ENCODE measurements around the gene NFASC. TPM values are rescaled to one million over a fixed set of nuclear protein-coding genes. Genes with fewer than 3 reads are reported as not detected.

NFASC gene
- total and polyA plus RNA-seq, 7 experiments from 2014 or later: 0.31 TPM; not detected in 6

DNA sequence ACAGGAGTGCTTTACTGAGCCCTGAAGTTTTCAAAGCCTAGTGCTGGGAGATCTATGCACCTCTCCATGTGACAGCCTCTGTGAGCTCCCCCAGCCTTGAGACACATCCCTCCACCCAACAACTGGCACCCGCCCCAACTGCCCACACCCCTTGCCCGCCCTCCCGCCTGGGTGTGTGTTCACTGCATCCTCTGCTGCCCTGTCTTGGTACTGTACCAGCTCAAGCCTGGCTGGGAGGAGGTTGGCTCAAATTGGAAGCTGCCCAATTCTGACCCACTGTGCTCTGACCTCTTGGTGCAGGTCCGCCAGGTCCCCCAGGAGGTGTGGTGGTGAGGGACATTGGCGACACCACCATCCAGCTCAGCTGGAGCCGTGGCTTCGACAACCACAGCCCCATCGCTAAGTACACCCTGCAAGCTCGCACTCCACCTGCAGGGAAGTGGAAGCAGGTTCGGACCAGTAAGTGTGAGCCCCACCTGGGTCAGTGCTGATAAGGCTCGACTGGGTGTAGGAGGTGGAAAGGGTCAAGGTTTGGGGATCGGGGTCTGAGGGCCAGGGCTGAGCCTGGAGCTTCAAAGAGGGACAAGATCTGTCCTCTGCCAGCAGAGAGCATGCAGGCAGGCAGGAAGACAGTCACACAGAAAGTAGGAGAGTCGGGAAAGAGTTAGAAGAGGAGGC, 195.6 kb downstream of the NFASC start:
- CTCF ChIA-PET: no interaction called here
- H3K4me3 Mint-ChIP-seq: no peak overlapping the region

GRCh38 chr1:205067031-205067430, 196.4 kb downstream of the NFASC start:
- intact Hi-C loops (cut with micrococcal nuclease): no loop called here
- Mint-ChIP-seq H3K36me3 (no peaks in the 10 kb centered on the region), H3K4me1 (no peaks in the 10 kb centered on the region), H3K4me3 (no peak overlapping the region), H3K27ac (no peak overlapping the region), H3K27me3 (no peaks in the 10 kb centered on the region), H3K9me3 (no peaks in the 10 kb centered on the region)
- H3K36me3 ChIP-seq (ENCODE audit: control insufficient read depth in 2 of 3, insufficient read depth in 3 of 3, low read length in 3 of 3): no peaks in the 10 kb centered on the region
- ChIA-PET CTCF (no interaction called here), POLR2A (no interaction called here)
- no peaks in the 10 kb centered on the region for H3K9me3 ChIP-seq (ENCODE audit: control insufficient read depth in 2 of 3, low read length in 3 of 3)
- no peak overlapping the region for H3K4me3 ChIP-seq (ENCODE audit: low read length)
- no peak overlapping the region for H3K27ac ChIP-seq (ENCODE audit: low read depth, low read length)
- no peaks in the 10 kb centered on the region for H3K4me1 ChIP-seq (ENCODE audit: control insufficient read depth in 2 of 2, insufficient read depth in 2 of 2, low read length in 2 of 2)
- no peaks in the 10 kb centered on the region for H3K27me3 ChIP-seq (ENCODE audit: control insufficient read depth in 2 of 2, insufficient read depth in 2 of 2, low read length in 2 of 2)
- DNase-seq: no peak
- ATAC-seq: no peak

More for the DNA sequence above, 195.6 kb downstream of the NFASC start:
- POLR2A ChIA-PET: no interaction called here
- Mint-ChIP-seq H3K27me3 (no peaks in the 10 kb centered on the region), H3K9me3 (no peaks in the 10 kb centered on the region), H3K27ac (no peak overlapping the region), H3K36me3 (no peaks in the 10 kb centered on the region), H3K4me1 (peaks cover 0 to 4% (median 0%) of the 10 kb centered on the region in 7 donors)
- Histone ChIP-seq H3K4me3 (ENCODE audit: low read length) (no peak overlapping the region), H3K27ac (ENCODE audit: low read depth, low read length) (no peak overlapping the region), H3K9me3 (ENCODE audit: control insufficient read depth in 2 of 3, low read length in 3 of 3) (no peaks in the 10 kb centered on the region), H3K36me3 (ENCODE audit: control insufficient read depth in 2 of 3, insufficient read depth in 3 of 3, low read length in 3 of 3) (no peaks in the 10 kb centered on the region), H3K27me3 (ENCODE audit: control insufficient read depth in 2 of 2, insufficient read depth in 2 of 2, low read length in 2 of 2) (no peaks in the 10 kb centered on the region), H3K4me1 (ENCODE audit: control insufficient read depth in 2 of 2, insufficient read depth in 2 of 2, low read length in 2 of 2) (no peaks in the 10 kb centered on the region)
- ATAC-seq: no peak
- intact Hi-C loops (cut with micrococcal nuclease): no loop called here
- no peak for DNase-seq

DNA sequence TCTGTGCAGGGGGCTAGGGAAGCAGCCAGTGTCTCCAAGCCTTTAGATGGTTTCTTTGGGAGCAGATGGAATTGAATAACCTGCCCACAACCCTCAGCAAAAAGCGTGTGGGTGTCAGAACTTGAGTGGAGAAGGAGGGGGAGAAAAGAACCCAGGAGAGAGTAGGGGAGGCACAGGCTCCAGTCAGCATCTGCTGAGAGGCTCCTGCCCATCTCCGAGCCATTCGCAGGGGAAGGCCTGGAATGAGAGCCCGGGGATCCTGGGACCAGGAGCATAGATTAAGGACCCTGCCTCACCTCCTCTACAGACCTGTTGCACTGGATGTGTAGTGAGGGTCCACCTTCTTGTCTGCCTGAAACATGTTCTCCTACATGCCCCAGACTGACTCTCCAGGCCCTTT, 197.3 kb downstream of the NFASC start:
- H3K4me3 ChIP-seq (ENCODE audit: low read length): no peak overlapping the region
- ATAC-seq (no peak), DNase-seq (no peak)
- H3K27ac Mint-ChIP-seq: no peak overlapping the region
- H3K4me1 ChIP-seq (ENCODE audit: control insufficient read depth in 2 of 2, insufficient read depth in 2 of 2, low read length in 2 of 2): no peaks in the 10 kb centered on the region
- no peaks in the 10 kb centered on the region for H3K9me3 Mint-ChIP-seq
- no peaks in the 10 kb centered on the region for H3K36me3 Mint-ChIP-seq
- no peak overlapping the region for H3K27ac ChIP-seq (ENCODE audit: low read depth, low read length)
- H3K27me3 ChIP-seq (ENCODE audit: control insufficient read depth in 2 of 2, insufficient read depth in 2 of 2, low read length in 2 of 2): no peaks in the 10 kb centered on the region
- H3K36me3 ChIP-seq (ENCODE audit: control insufficient read depth in 2 of 3, insufficient read depth in 3 of 3, low read length in 3 of 3): no peaks in the 10 kb centered on the region
- intact Hi-C loops (cut with micrococcal nuclease): no loop called here
- POLR2A ChIA-PET: no interaction called here
- H3K27me3 Mint-ChIP-seq: no peaks in the 10 kb centered on the region
- no peaks in the 10 kb centered on the region for H3K9me3 ChIP-seq (ENCODE audit: control insufficient read depth in 2 of 3, low read length in 3 of 3)
- CTCF ChIA-PET: no interaction called here
- no peak overlapping the region for H3K4me3 Mint-ChIP-seq
- H3K4me1 Mint-ChIP-seq: no peaks in the 10 kb centered on the region

- Mint-ChIP-seq H3K27ac (no peak overlapping the region), H3K36me3 (no peaks in the 10 kb centered on the region), H3K27me3 (no peaks in the 10 kb centered on the region), H3K4me3 (no peak overlapping the region), H3K9me3 (no peaks in the 10 kb centered on the region), H3K4me1 (no peaks in the 10 kb centered on the region)
- Histone ChIP-seq H3K4me3 (ENCODE audit: low read length) (no peak overlapping the region), H3K9me3 (ENCODE audit: control insufficient read depth in 2 of 3, low read length in 3 of 3) (no peaks in the 10 kb centered on the region), H3K36me3 (ENCODE audit: control insufficient read depth in 2 of 3, insufficient read depth in 3 of 3, low read length in 3 of 3) (no peaks in the 10 kb centered on the region), H3K27ac (ENCODE audit: low read depth, low read length) (no peak overlapping the region), H3K4me1 (ENCODE audit: control insufficient read depth in 2 of 2, insufficient read depth in 2 of 2, low read length in 2 of 2) (no peaks in the 10 kb centered on the region), H3K27me3 (ENCODE audit: control insufficient read depth in 2 of 2, insufficient read depth in 2 of 2, low read length in 2 of 2) (no peaks in the 10 kb centered on the region)
- ChIA-PET POLR2A (no interaction called here), CTCF (no interaction called here)
- DNase-seq (no peak), ATAC-seq (no peak)
- intact Hi-C loops (cut with micrococcal nuclease): no loop called here
Measured at GRCh38 chr1:205068457-205069040, 197.9 kb downstream of the NFASC start.

GRCh38 chr1:205069371-205070125, 198.9 kb downstream of the NFASC start:
- ChIA-PET CTCF (no interaction called here), POLR2A (no interaction called here)
- H3K27ac Mint-ChIP-seq: no peak overlapping the region
- H3K4me3 Mint-ChIP-seq: no peak overlapping the region
- DNase-seq (no peak), ATAC-seq (no peak)
- H3K9me3 ChIP-seq (ENCODE audit: control insufficient read depth in 2 of 3, low read length in 3 of 3): no peaks in the 10 kb centered on the region
- H3K4me1 ChIP-seq (ENCODE audit: control insufficient read depth in 2 of 2, insufficient read depth in 2 of 2, low read length in 2 of 2): no peaks in the 10 kb centered on the region
- no peaks in the 10 kb centered on the region for H3K27me3 ChIP-seq (ENCODE audit: control insufficient read depth in 2 of 2, insufficient read depth in 2 of 2, low read length in 2 of 2)
- intact Hi-C loops (cut with micrococcal nuclease): no loop called here
- no peaks in the 10 kb centered on the region for H3K27me3 Mint-ChIP-seq
- H3K36me3 ChIP-seq (ENCODE audit: control insufficient read depth in 2 of 3, insufficient read depth in 3 of 3, low read length in 3 of 3): no peaks in the 10 kb centered on the region
- no peaks in the 10 kb centered on the region for H3K4me1 Mint-ChIP-seq
- H3K9me3 Mint-ChIP-seq: no peaks in the 10 kb centered on the region
- H3K36me3 Mint-ChIP-seq: no peaks in the 10 kb centered on the region
- no peak overlapping the region for H3K27ac ChIP-seq (ENCODE audit: low read depth, low read length)
- H3K4me3 ChIP-seq (ENCODE audit: low read length): no peak overlapping the region

GRCh38 chr1:205071028-205071409, 200.4 kb downstream of the NFASC start:
- POLR2A ChIA-PET: no interaction called here
- intact Hi-C loops (cut with micrococcal nuclease): no loop called here
- no peak overlapping the region for H3K27ac Mint-ChIP-seq
- no peaks in the 10 kb centered on the region for H3K36me3 Mint-ChIP-seq
- no peaks in the 10 kb centered on the region for H3K9me3 Mint-ChIP-seq
- Histone ChIP-seq H3K4me3 (ENCODE audit: low read length) (no peak overlapping the region), H3K36me3 (ENCODE audit: control insufficient read depth in 2 of 3, insufficient read depth in 3 of 3, low read length in 3 of 3) (no peaks in the 10 kb centered on the region), H3K27ac (ENCODE audit: low read depth, low read length) (no peak overlapping the region), H3K27me3 (ENCODE audit: control insufficient read depth in 2 of 2, insufficient read depth in 2 of 2, low read length in 2 of 2) (no peaks in the 10 kb centered on the region), H3K9me3 (ENCODE audit: control insufficient read depth in 2 of 3, low read length in 3 of 3) (no peaks in the 10 kb centered on the region), H3K4me1 (ENCODE audit: control insufficient read depth in 2 of 2, insufficient read depth in 2 of 2, low read length in 2 of 2) (no peaks in the 10 kb centered on the region)
- no peak overlapping the region for H3K4me3 Mint-ChIP-seq
- DNase-seq (no peak), ATAC-seq (no peak)
- H3K4me1 Mint-ChIP-seq: no peaks in the 10 kb centered on the region
- H3K27me3 Mint-ChIP-seq: no peaks in the 10 kb centered on the region
- CTCF ChIA-PET: no interaction called here

- H3K4me3 ChIP-seq (ENCODE audit: low read length): no peak overlapping the region
- Mint-ChIP-seq H3K36me3 (no peaks in the 10 kb centered on the region), H3K4me3 (no peak overlapping the region), H3K27me3 (no peaks in the 10 kb centered on the region), H3K27ac (no peak overlapping the region), H3K4me1 (no peaks in the 10 kb centered on the region), H3K9me3 (no peaks in the 10 kb centered on the region)
- no peaks in the 10 kb centered on the region for H3K4me1 ChIP-seq (ENCODE audit: control insufficient read depth in 2 of 2, insufficient read depth in 2 of 2, low read length in 2 of 2)
- ATAC-seq (no peak), DNase-seq (peak in 1 of 9 donors; percentile 3)
- H3K27me3 ChIP-seq (ENCODE audit: control insufficient read depth in 2 of 2, insufficient read depth in 2 of 2, low read length in 2 of 2): no peaks in the 10 kb centered on the region
- ChIA-PET CTCF (no interaction called here), POLR2A (no interaction called here)
- no peak overlapping the region for H3K27ac ChIP-seq (ENCODE audit: low read depth, low read length)
- no peaks in the 10 kb centered on the region for H3K36me3 ChIP-seq (ENCODE audit: control insufficient read depth in 2 of 3, insufficient read depth in 3 of 3, low read length in 3 of 3)
- intact Hi-C loops (cut with micrococcal nuclease): no loop called here
- H3K9me3 ChIP-seq (ENCODE audit: control insufficient read depth in 2 of 3, low read length in 3 of 3): no peaks in the 10 kb centered on the region
Measured at GRCh38 chr1:205071801-205072200, 201.1 kb downstream of the NFASC start.
